Cardiac fibroblast (primary cell): ENCODE measurements around the gene CHGA.

ENCODE experiments used
- DNase-seq, 2 donors: peaks; one replicate each; pipeline versions ENCODE4 v3.0.0 to v3.0.0-alpha.2; 2010; ENCODE audit warnings: low read depth in 2 of 2
- H3K4me3 ChIP-seq, 2 donors: replicated peaks in 1 of 2; 1 replicate in 1 of 2; 2 replicates in 1 of 2; pipeline ENCODE4 v1.5.1; 2011; ENCODE audit warnings: low read depth in 2 of 2, low read length in 2 of 2, mild to moderate bottlenecking in 2 of 2, moderate library complexity in 1 of 2
- TF ChIP-seq, protein P1 (sequence below): IDR thresholded peaks from one replicate; pipeline ENCODE4 v1.5.1; 2011; ENCODE audit warnings: low read depth, mild to moderate bottlenecking, low read length, inconsistent platforms

CHGA gene

DNA sequence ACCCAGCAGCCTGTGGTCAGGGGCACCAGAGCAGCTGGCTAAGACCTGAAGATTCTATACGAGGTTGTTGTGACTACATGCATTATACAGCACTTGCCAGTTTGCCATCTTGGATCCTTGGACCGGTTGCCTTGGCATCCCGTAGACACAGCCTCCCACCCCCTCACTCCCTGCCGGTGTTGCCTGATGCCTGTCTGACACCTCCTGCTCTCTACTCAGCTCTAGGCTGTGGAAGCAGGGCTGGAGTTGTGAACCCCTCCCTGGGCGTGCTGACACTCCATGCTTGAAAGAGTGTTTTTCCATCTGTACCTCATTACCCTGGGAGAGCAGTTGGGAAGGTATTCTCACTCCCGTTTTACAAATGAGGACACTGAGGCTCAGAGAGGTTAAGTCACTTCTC, 2.5 kb downstream of the CHGA start:
- H3K4me3 ChIP-seq: no peak overlapping the region
- DNase-seq: no peak
- TF ChIP-seq, protein P1, sequence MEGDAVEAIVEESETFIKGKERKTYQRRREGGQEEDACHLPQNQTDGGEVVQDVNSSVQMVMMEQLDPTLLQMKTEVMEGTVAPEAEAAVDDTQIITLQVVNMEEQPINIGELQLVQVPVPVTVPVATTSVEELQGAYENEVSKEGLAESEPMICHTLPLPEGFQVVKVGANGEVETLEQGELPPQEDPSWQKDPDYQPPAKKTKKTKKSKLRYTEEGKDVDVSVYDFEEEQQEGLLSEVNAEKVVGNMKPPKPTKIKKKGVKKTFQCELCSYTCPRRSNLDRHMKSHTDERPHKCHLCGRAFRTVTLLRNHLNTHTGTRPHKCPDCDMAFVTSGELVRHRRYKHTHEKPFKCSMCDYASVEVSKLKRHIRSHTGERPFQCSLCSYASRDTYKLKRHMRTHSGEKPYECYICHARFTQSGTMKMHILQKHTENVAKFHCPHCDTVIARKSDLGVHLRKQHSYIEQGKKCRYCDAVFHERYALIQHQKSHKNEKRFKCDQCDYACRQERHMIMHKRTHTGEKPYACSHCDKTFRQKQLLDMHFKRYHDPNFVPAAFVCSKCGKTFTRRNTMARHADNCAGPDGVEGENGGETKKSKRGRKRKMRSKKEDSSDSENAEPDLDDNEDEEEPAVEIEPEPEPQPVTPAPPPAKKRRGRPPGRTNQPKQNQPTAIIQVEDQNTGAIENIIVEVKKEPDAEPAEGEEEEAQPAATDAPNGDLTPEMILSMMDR: no peak

DNA sequence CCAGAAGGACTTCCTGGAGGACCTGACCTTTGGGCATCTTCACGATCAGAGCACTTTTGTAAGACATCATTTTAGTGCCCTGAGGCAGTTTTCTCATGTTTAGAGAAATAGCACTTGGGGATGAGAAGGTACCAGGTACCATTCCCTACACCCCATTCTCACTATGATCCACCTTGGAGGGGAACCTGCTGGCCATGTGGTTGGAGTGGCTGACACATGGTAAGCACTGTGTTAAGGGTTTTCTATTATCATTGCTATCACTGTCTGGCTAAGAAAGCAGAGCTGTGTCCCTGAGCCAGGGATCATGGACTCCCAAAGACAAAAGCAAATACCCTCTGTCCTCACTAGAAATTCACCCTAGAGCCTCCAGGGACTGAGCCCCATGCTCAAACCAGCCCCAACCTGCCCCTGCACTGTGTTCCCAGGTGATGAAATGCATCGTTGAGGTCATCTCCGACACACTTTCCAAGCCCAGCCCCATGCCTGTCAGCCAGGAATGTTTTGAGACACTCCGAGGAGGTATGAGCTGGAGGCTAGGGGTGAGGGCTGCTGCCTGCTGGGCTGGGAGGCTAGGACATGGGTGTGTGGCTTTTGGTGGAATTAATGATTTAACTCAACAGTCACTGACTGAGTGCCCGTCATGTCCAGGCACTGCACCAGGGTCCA, 3.4 kb downstream of the CHGA start:
- TF ChIP-seq, protein P1: no peak

DNA sequence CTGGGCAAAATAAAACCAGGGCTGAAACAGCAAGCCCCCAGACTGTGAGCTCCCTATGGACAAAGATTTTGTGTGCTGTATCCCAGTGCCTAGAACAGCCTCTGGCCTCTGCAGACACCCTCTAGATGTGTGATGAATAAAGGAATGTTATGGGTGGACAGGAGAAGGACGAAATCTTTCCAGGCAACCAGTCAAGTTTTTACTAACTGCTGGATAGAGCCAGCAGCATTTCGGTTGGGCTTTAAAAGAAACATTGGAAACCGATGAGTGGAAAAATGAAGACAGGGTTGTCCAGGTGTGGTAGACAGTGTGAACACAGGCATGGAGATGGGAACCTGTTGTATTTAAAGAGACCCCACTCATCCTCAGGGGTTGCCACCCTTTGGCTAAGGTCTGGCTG, 4.0 kb downstream of the CHGA start:
- no peak for DNase-seq
- TF ChIP-seq, protein P1: no peak
- no peak overlapping the region for H3K4me3 ChIP-seq

More for the DNA sequence above, 3.4 kb downstream of the CHGA start:
- DNase-seq: no peak
- H3K4me3 ChIP-seq: no peak overlapping the region

DNA sequence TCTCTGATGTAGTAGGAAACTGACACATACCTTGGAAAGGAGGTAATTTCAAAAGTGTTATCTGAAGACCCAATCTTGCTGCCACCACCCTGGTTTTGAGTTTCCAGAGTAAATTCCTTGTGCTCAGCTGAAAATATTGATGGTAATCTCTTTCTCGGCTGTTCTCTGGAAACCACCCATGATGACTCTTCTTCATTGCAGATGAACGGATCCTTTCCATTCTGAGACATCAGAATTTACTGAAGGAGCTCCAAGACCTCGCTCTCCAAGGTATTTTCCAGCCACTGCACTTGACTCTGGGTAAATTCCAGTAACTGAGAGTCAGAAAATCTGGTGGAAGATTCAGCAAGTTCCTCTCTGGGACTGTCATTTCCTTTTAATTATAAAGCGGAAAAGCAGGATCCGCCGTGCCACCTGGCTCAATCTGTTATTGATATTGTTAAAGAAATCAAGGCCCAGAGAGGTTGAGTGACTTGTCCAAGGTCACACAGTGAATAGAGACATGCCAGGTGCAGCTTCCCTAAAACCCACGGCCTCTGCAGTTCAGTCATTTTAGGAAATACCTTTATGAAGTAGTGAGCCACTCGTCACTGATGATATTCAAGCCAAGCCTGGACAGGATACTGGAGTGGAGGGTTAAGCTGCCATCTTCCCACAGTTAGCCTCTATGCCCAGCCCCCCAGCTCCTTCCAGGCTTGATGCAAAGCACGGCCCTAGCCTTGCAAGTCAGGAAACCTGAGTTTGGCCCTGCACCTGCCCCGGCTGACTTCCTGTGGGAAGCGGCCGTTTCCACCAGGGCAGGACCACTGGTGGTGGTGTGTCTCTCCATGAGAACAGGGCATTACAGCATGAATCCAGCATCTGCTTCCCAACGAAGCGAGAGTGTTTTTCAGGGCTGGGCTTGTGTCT, 4.7 kb downstream of the CHGA start:
- TF ChIP-seq, protein P1: no peak
- H3K4me3 ChIP-seq: no peak overlapping the region

DNA sequence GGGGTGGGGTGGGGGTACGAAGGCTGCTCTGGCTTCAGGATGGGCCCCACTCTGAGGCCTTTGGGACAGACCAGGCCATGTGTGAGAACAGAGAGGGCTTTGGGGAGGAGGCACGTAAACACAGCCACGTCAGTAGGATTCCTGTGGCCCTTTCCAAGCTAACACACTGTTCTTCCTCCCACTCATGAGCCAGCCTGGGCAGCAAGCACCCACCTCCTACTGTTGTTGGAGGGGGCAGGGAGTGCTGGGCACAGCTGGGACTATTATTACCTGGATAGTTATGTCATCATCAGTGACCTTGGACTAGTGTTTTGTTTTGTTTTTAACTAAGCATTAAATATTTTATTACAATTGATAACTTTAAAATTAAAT, 5.3 kb downstream of the CHGA start:
- TF ChIP-seq, protein P1: no peak
- DNase-seq: no peak
- no peak overlapping the region for H3K4me3 ChIP-seq

More for the DNA sequence above, 4.7 kb downstream of the CHGA start:
- DNase-seq: no peak

DNA sequence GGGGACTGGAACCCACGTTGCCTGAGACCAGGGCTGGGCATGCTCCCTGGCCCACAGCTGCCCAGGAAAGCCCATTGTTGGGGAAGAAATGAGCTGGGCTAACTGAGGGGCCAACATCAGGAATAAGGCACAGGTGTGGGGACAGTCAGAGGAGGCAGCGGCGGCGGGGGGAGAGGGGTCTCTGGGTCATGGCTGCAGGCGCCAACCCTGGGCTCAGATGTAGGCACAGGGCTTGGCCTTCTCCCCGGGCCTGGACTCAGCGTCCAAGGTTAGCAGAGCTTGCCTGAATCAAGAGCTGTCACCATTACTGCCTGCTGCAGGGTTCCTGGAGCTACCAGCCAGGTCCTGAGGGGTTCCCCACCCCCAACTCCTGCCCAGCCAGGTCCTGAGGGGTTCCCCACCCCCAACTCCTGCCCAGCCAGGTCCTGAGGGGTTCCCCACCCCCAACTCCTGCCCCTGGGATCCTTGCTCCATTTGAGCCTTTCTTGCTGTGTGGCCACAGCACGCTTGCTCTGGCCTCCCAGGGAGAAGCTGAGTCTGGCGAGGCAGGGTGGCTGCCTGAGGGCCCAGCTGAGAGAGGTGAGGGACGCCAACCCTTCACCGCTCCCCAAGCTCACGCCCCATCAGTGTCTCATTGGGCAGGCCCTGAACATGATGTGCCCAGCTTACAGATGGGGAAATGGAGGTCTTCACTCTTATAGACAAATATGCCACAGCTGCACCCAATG, 6.2 kb downstream of the CHGA start:
- no peak overlapping the region for H3K4me3 ChIP-seq
- TF ChIP-seq, protein P1: no peak
- no peak for DNase-seq
